ENCODE measurements around the gene TNNT1.
A peak's percentile ranks its signal among the peaks of the same experiment; 100 is the strongest.

TNNT1 gene

GRCh38 chr19:55088543-55089341 is 60.3 kb downstream of the TNNT1 start:
- Histone ChIP-seq H3K4me3 (ENCODE audit: low read length, poor library complexity, severe bottlenecking) (no peak overlapping the region), H3K4me1 (ENCODE audit: insufficient read depth, low read length, poor library complexity, severe bottlenecking) (no peaks in the 10 kb centered on the region), H3K27me3 (ENCODE audit: insufficient read depth, low read length, poor library complexity, severe bottlenecking) (no peaks in the 10 kb centered on the region), H3K79me2 (ENCODE audit: insufficient read depth, low read length) (no peaks in the 10 kb centered on the region), H3K36me3 (ENCODE audit: insufficient read depth, low read length) (peaks cover 17% of the 10 kb centered on the region; the same call in 1 of the 2 replicates), H3F3A (ENCODE audit: low read depth) (no peaks in the 10 kb centered on the region), H3K9ac (ENCODE audit: low read depth, low read length, poor library complexity, severe bottlenecking) (peak overlapping the region; percentile 45), H4K20me1 (ENCODE audit: insufficient read depth, low read length, poor library complexity, severe bottlenecking) (no peaks in the 10 kb centered on the region), H3K4me2 (ENCODE audit: low read depth, low read length, poor library complexity, severe bottlenecking) (no peak overlapping the region), H2AFZ (ENCODE audit: low read length) (no peak overlapping the region), H3K9me3 (ENCODE audit: insufficient read depth, low read depth, low read length) (no peaks in the 10 kb centered on the region), H3K9me2 (replicated peaks; ENCODE audit: low read depth, low read length) (no peaks in the 10 kb centered on the region)
- TF ChIP-seq, protein P1, sequence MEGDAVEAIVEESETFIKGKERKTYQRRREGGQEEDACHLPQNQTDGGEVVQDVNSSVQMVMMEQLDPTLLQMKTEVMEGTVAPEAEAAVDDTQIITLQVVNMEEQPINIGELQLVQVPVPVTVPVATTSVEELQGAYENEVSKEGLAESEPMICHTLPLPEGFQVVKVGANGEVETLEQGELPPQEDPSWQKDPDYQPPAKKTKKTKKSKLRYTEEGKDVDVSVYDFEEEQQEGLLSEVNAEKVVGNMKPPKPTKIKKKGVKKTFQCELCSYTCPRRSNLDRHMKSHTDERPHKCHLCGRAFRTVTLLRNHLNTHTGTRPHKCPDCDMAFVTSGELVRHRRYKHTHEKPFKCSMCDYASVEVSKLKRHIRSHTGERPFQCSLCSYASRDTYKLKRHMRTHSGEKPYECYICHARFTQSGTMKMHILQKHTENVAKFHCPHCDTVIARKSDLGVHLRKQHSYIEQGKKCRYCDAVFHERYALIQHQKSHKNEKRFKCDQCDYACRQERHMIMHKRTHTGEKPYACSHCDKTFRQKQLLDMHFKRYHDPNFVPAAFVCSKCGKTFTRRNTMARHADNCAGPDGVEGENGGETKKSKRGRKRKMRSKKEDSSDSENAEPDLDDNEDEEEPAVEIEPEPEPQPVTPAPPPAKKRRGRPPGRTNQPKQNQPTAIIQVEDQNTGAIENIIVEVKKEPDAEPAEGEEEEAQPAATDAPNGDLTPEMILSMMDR (conservative IDR thresholded peaks at IDR 0.05; ENCODE audit: low read length), result peak; percentile 54
- no peak for TF ChIP-seq EZH2phosphoT487 (IDR thresholded peaks at IDR 0.05; ENCODE audit: borderline replicate concordance)

DNA sequence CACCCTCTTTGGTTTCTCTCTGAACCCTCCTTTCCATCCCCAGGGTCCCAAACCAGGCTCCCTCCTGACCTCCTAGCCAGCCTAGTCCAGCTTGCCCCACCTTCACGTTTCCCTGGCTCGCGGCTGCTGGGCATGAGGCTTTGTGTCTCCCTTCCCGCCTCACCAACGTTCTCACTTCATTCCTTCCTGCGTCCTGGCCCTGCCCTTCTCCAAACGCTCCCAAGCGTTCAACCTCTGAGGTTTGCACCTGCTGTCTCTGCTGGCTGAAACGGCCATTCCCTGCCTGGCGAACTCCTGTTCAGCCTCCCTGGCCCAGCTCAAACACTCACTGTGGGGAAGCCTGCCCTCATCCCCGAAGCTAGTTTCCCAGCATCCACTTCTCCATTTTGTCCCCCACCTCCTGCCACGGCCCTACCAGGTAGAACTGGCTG is 61.0 kb downstream of the TNNT1 start:
- Histone ChIP-seq H3K9ac (ENCODE audit: low read depth, low read length, poor library complexity, severe bottlenecking) (peak overlapping the region; percentile 45), H3K79me2 (ENCODE audit: insufficient read depth, low read length) (no peaks in the 10 kb centered on the region), H3K9me3 (ENCODE audit: insufficient read depth, low read depth, low read length) (no peaks in the 10 kb centered on the region), H2AFZ (ENCODE audit: low read length) (no peak overlapping the region), H3F3A (ENCODE audit: low read depth) (no peaks in the 10 kb centered on the region), H3K4me2 (ENCODE audit: low read depth, low read length, poor library complexity, severe bottlenecking) (no peak overlapping the region), H3K4me1 (ENCODE audit: insufficient read depth, low read length, poor library complexity, severe bottlenecking) (no peaks in the 10 kb centered on the region), H3K27me3 (ENCODE audit: insufficient read depth, low read length, poor library complexity, severe bottlenecking) (no peaks in the 10 kb centered on the region), H3K4me3 (ENCODE audit: low read length, poor library complexity, severe bottlenecking) (no peak overlapping the region), H4K20me1 (ENCODE audit: insufficient read depth, low read length, poor library complexity, severe bottlenecking) (no peaks in the 10 kb centered on the region), H3K36me3 (ENCODE audit: insufficient read depth, low read length) (peaks cover 17% of the 10 kb centered on the region; the same call in 1 of the 2 replicates), H3K9me2 (replicated peaks; ENCODE audit: low read depth, low read length) (no peaks in the 10 kb centered on the region)
- no peak for TF ChIP-seq EZH2phosphoT487 (IDR thresholded peaks at IDR 0.05; ENCODE audit: borderline replicate concordance)
- TF ChIP-seq, protein P1 (conservative IDR thresholded peaks at IDR 0.05; ENCODE audit: low read length), result no peak

DNA sequence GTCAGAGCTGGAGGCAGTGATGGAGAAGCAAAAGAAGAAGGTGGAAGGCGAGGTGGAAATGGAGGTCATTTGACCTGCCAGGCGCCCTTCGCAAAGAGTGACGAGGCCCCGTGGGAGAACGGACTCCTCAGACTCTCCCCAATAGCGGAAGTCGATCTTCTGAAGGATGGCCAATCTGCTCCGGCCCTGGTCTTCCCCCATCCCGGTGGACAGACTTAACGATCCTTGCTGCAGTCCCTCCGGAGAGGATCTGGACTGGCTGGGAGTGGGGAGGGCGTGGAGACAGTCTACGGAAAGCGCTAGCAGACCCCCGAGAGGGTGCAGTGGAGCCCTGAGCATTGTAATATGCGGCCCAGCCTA is 61.5 kb downstream of the TNNT1 start:
- H3F3A ChIP-seq (ENCODE audit: low read depth), result no peaks in the 10 kb centered on the region
- no peaks in the 10 kb centered on the region for H3K9me2 ChIP-seq (replicated peaks; ENCODE audit: low read depth, low read length)
- no peaks in the 10 kb centered on the region for H3K9me3 ChIP-seq (ENCODE audit: insufficient read depth, low read depth, low read length)
- no peaks in the 10 kb centered on the region for H3K27me3 ChIP-seq (ENCODE audit: insufficient read depth, low read length, poor library complexity, severe bottlenecking)
- H4K20me1 ChIP-seq (ENCODE audit: insufficient read depth, low read length, poor library complexity, severe bottlenecking), result no peaks in the 10 kb centered on the region
- H3K4me1 ChIP-seq (ENCODE audit: insufficient read depth, low read length, poor library complexity, severe bottlenecking), result no peaks in the 10 kb centered on the region
- no peak for TF ChIP-seq EZH2phosphoT487 (IDR thresholded peaks at IDR 0.05; ENCODE audit: borderline replicate concordance)
- TF ChIP-seq, protein P1 (conservative IDR thresholded peaks at IDR 0.05; ENCODE audit: low read length), result no peak
- H3K4me2 ChIP-seq (ENCODE audit: low read depth, low read length, poor library complexity, severe bottlenecking), result no peak overlapping the region
- no peak overlapping the region for H3K4me3 ChIP-seq (ENCODE audit: low read length, poor library complexity, severe bottlenecking)
- H2AFZ ChIP-seq (ENCODE audit: low read length), result no peak overlapping the region
- H3K79me2 ChIP-seq (ENCODE audit: insufficient read depth, low read length), result no peaks in the 10 kb centered on the region
- peaks cover 17% of the 10 kb centered on the region; the same call in 1 of the 2 replicates for H3K36me3 ChIP-seq (ENCODE audit: insufficient read depth, low read length)
- H3K9ac ChIP-seq (ENCODE audit: low read depth, low read length, poor library complexity, severe bottlenecking), result no peak overlapping the region

All from Loucy (cell line).